OCI-LY3 (cell line): ENCODE data around the gene MTHFR.

ENCODE experiments used
- H2AFZ ChIP-seq: fragments of 200-600, 300-600 bp; shearing (Covaris generic); 2 replicates; pipeline ENCODE4 v1.6.0; 2014; ENCODE audit warnings: antibody characterized with exemption, low read depth, low read length
- H3K27ac ChIP-seq: fragments of 200-600, 300-600 bp; sonication (generic); 2 replicates; pipeline ENCODE4 v1.5.1; 2014; ENCODE audit warnings: mild to moderate bottlenecking, low read length, moderate library complexity, mixed read lengths
- H3K27me3 ChIP-seq: fragments of 200-600, 300-600 bp; sonication (generic); 2 replicates; pipeline ENCODE4 v1.6.1; 2014; ENCODE audit warnings: low read depth, low read length, mixed read lengths
- H3K36me3 ChIP-seq: fragments of 200-600, 300-600 bp; sonication (generic); replicated peaks from 2 replicates; pipeline ENCODE3; 2014; ENCODE audit warnings: low read depth, low read length, mixed read lengths
- H3K4me1 ChIP-seq: fragments of 300-600, 200-600 bp; sonication (generic); 2 replicates; pipeline ENCODE4 v1.6.1; 2014; ENCODE audit warnings: low read length, mixed read lengths
- H3K4me2 ChIP-seq: fragments of 200-600, 300-600 bp; sonication (generic); 2 replicates; pipeline ENCODE4 v1.6.1; 2014; ENCODE audit warnings: low read length, mixed read lengths
- H3K4me3 ChIP-seq: fragments of 300-600, 200-600 bp; sonication (generic); 2 replicates; pipeline ENCODE4 v1.5.1; 2014; ENCODE audit warnings: antibody characterized with exemption, mild to moderate bottlenecking, low read length, moderate library complexity
- H3K79me2 ChIP-seq: fragments of 300-600, 200-600 bp; shearing (Covaris generic); 2 replicates; pipeline ENCODE4 v1.6.1; 2014; ENCODE audit warnings: mild to moderate bottlenecking, low read length, mixed read lengths
- H3K9ac ChIP-seq: fragments of 300-600, 200-600 bp; shearing (Covaris generic); 2 replicates; pipeline ENCODE4 v1.6.0; 2014; ENCODE audit warnings: mild to moderate bottlenecking, low read length, moderate library complexity
- H3K9me3 ChIP-seq: fragments of 200-600, 300-600 bp; shearing (Covaris generic); 2 replicates; pipeline ENCODE4 v1.6.1; 2014; ENCODE audit warnings: low read length, mixed read lengths; ENCODE audit not compliant: insufficient read depth
- H4K20me1 ChIP-seq: fragments of 200-600, 300-600 bp; sonication (generic); 2 replicates; pipeline ENCODE4 v1.6.1; 2016; ENCODE audit warnings: low read length, mixed read lengths; ENCODE audit not compliant: insufficient read depth
- CTCF ChIP-seq: fragments of 200-600, 300-600 bp; sonication (generic); IDR thresholded peaks from 2 replicates; pipeline ENCODE4 v1.5.1; 2014; ENCODE audit warnings: antibody characterized with exemption, low read length, low read depth
- EZH2phosphoT487 ChIP-seq: fragments of 200-600 bp; shearing (Covaris generic); IDR thresholded peaks from 2 replicates; pipeline ENCODE4 v1.6.1; 2018; ENCODE audit warnings: antibody characterized with exemption, mixed run types, low read depth

The MTHFR gene

GRCh38 chr1:11794446-11795237, 11.1 kb downstream of the MTHFR start:
- TF ChIP-seq CTCF (no peak), EZH2phosphoT487 (no peak)
- Histone ChIP-seq H3K4me2 (no peak overlapping the region), H3K36me3 (no peaks in the 10 kb centered on the region)

GRCh38 chr1:11793819-11794218, 11.9 kb downstream of the MTHFR start:
- H4K20me1 ChIP-seq: no peaks in the 10 kb centered on the region
- H3K27me3 ChIP-seq: no peaks in the 10 kb centered on the region
- no peak overlapping the region for H3K27ac ChIP-seq
- peaks cover 25% of the 10 kb centered on the region for H3K4me1 ChIP-seq
- no peaks in the 10 kb centered on the region for H3K36me3 ChIP-seq
- no peak overlapping the region for H2AFZ ChIP-seq
- H3K4me3 ChIP-seq: no peak overlapping the region
- no peaks in the 10 kb centered on the region for H3K79me2 ChIP-seq
- H3K4me2 ChIP-seq: no peak overlapping the region
- H3K9me3 ChIP-seq: no peaks in the 10 kb centered on the region
- no peak overlapping the region for H3K9ac ChIP-seq
- TF ChIP-seq EZH2phosphoT487 (no peak), CTCF (no peak)

More at GRCh38 chr1:11794446-11795237, 11.1 kb downstream of the MTHFR start:
- Histone ChIP-seq H2AFZ (no peak overlapping the region), H3K27me3 (no peaks in the 10 kb centered on the region), H3K4me3 (no peak overlapping the region), H3K27ac (no peak overlapping the region), H3K9me3 (no peaks in the 10 kb centered on the region), H3K4me1 (peaks cover 25% of the 10 kb centered on the region), H4K20me1 (no peaks in the 10 kb centered on the region), H3K9ac (no peak overlapping the region), H3K79me2 (no peaks in the 10 kb centered on the region)

GRCh38 chr1:11792106-11792505, 13.7 kb downstream of the MTHFR start:
- Histone ChIP-seq H2AFZ (peak overlapping the region; percentile 39; the same call in 1 of the 2 replicates), H4K20me1 (no peaks in the 10 kb centered on the region), H3K4me3 (peak overlapping the region; percentile 56), H3K27me3 (no peaks in the 10 kb centered on the region), H3K36me3 (no peaks in the 10 kb centered on the region), H3K27ac (peak overlapping the region; percentile 74), H3K4me1 (peaks cover 25% of the 10 kb centered on the region), H3K9ac (peak overlapping the region; percentile 47; the same call in 1 of the 2 replicates), H3K4me2 (peak overlapping the region; percentile 56), H3K79me2 (no peaks in the 10 kb centered on the region), H3K9me3 (no peaks in the 10 kb centered on the region)
- TF ChIP-seq CTCF: no peak
- TF ChIP-seq EZH2phosphoT487: no peak

GRCh38 chr1:11790880-11791715, 14.7 kb downstream of the MTHFR start:
- no peak for TF ChIP-seq EZH2phosphoT487
- TF ChIP-seq CTCF: no peak
- Histone ChIP-seq H3K9ac (no peak overlapping the region), H3K36me3 (no peaks in the 10 kb centered on the region), H3K27ac (peak overlapping the region; percentile 34; the same call in 1 of the 2 replicates), H3K27me3 (no peaks in the 10 kb centered on the region), H3K9me3 (no peaks in the 10 kb centered on the region), H4K20me1 (no peaks in the 10 kb centered on the region), H3K4me1 (peaks cover 25% of the 10 kb centered on the region), H3K4me2 (peak overlapping the region; percentile 44), H2AFZ (no peak overlapping the region), H3K79me2 (no peaks in the 10 kb centered on the region), H3K4me3 (no peak overlapping the region)
